Ramos (cell line): Measurements from ENCODE around the gene CDK1.

Experiments
- in situ Hi-C: fragments of 300-500 bp; cut with MboI; formaldehyde crosslinking; loops from one replicate; pipeline ENCODE4 v1.14.3; 2022; ENCODE audit warnings: low sequenced_read_pairs; ENCODE audit not compliant: unreplicated experiment

The CDK1 gene

DNA sequence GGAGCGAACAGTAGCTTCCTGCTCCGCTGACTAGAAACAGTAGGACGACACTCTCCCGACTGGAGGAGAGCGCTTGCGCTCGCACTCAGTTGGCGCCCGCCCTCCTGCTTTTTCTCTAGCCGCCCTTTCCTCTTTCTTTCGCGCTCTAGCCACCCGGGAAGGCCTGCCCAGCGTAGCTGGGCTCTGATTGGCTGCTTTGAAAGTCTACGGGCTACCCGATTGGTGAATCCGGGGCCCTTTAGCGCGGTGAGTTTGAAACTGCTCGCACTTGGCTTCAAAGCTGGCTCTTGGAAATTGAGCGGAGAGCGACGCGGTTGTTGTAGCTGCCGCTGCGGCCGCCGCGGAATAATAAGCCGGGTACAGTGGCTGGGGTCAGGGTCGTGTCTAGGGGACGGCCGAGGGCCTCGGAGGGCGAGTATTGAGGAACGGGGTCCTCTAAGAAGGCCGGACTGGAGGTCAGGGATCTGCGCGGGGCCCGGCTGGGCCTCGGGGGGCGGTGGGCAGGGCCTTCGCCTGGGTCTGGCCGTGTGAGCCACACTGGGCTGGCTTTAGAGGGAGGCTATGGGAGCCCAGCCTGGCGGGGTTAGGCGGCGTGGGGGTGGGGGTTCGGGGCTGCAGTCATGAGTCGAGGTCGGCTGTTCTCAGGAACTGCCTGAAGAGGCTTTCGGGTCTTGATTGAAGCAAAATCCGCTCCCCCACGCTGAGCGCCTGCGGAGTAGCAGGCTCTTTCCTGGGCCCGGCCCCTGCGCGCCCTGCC is at the start of gene CDK1:
Gene CDK1 (plus strand): TSS at position 265 of the 757 bp plus-strand sequence. CDS start 1,688 bp downstream, outside the sequence.
- in situ Hi-C loops, result loop anchor here (25.0 kb wide), 2 partner anchors 566 to 966 kb away; no protein-coding TSS in a partner anchor

GRCh38 chr10:60729106-60729505 is 49.2 kb upstream of the CDK1 start:
- in situ Hi-C loops, result no loop called here

DNA sequence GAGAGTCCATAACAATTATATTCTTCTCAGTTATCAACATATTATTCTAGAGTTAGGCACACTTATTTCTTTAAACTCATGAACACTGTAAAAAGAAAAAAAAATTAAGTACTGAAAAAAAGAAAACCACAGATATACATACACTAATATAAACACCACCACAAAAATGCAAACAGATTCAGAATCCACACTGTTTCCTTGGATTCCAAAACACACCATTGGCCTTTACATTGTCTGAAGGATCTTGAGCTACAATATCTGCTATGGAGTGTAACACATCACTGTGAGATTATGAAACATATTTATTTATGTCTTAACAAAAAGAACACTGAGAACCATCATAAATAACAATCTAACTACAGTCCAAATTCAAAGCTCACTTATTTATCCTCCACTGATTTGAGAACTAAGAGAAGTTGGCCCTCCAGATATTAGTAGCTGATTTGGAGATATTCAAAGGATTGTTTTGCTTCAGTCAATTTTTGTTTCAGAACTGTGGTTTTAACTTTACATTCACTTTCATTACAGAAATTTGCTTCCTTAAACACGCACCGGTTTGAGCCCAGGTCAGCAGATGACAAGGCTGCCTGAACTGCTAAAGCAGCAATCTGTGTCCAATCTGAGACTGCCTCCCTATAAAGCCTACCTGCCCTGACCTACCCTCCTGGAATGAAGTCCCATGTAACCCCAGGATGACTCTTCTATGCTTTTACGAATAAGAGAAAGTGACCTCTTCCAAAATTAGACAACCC is 47.0 kb upstream of the CDK1 start:
- in situ Hi-C loops, result no loop called here

DNA sequence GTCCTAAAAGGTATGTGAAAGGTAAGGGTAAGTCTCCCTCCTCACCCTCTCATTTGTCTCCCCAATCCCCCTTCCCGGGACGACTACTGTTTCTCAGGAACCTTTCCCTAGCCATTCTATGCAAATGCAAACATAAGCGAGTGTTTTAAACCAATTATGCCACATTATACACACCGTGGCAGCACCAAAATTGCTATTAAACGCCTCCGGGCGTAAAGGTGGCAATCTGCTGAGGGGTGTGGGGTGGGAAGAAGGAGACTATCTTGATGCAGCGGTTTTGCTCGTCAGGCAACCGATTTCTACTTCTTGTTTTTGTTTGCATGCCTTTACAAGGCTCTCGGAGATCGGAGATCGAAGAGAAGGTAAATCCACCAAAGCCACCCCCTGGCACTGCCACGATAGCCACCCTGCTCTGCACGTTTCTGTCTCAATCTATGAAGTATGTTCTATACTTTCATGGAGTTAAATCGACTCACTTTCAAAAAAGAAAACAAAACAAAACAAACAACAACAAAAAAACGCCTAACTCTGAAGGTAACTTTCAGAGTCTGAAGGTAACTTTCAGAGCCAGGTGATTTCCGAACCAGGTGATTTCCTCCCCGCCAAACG is 46.0 kb upstream of the CDK1 start:
- in situ Hi-C loops, result no loop called here

DNA sequence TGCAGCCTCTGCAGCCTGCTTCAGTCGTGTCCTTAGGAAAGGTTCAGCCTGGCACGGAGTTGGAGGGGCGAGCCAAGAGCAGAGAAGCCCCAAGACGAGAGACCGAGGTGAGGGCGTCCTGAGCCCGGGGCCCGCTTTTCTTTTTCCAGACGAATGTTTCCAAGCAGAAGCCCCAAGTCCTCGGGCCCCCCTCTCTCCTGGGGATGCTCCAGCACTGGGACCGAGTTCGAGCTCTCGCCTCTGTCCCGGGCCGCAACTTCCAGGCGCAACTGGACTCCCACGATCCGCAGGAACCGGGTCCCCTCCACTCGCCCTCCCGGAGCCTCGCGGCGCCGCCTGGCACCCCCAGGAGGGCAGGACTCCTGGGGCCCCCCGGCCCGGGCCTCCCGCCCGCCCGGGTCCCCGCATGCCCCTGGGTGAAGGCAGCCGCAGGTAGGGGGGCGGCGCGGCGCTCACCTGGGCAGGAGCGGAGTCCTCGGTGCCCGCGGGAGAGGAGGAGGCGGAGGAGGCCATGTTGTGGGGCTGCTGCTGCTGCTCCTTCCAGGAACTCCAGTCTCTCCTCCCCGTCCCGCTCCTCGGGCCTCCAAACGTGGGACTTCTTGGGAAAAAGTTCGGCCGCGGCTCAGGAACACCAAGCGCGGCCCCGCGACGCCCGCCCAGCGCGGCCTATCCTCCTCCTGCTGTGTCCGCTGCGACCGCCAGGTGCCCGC is 45.3 kb upstream of the CDK1 start:
- in situ Hi-C loops, result no loop called here

DNA sequence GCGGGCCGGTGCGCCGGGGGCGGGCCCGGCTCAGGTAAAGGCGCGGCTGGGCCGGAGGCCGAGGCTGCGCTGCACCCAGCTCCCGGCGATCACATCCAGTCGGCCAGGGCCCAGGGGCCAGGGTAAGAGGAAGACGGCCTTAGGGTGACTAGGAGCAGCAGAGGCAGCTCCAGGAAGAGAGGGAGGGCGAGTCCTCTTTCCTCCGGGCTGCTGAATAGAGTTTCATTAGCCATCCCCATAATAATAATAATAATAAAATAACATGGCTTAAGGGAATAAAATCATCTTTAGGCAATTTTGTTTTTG is 44.8 kb upstream of the CDK1 start:
- in situ Hi-C loops, result no loop called here

- in situ Hi-C loops, result no loop called here
Measured at GRCh38 chr10:60733826-60734225, 44.5 kb upstream of the CDK1 start.

GRCh38 chr10:60734226-60734625 is 44.1 kb upstream of the CDK1 start:
- in situ Hi-C loops, result no loop called here

DNA sequence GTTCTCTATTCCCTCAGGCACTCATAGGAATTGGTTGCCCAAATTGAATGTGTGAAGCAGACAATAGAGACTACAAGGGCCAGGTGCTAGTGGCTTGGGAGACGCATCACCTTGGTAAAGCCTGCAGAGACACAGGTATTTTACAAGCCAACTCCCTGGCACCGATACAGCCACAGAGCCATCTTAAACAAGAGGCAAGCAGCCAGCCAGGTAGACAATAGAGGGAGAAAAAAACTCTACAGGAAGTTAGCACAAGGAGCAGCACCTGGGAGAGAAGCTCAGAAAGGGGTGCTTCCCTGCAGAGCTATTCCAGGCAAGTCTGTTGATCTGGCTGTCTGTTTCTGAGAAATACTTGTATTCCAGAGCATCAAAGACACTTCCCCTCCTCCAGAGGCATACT is 43.0 kb upstream of the CDK1 start:
- in situ Hi-C loops, result no loop called here

GRCh38 chr10:60737242-60737641 is 41.0 kb upstream of the CDK1 start:
- in situ Hi-C loops, result no loop called here

- in situ Hi-C loops, result no loop called here
Measured at GRCh38 chr10:60739558-60739957, 38.7 kb upstream of the CDK1 start.

DNA sequence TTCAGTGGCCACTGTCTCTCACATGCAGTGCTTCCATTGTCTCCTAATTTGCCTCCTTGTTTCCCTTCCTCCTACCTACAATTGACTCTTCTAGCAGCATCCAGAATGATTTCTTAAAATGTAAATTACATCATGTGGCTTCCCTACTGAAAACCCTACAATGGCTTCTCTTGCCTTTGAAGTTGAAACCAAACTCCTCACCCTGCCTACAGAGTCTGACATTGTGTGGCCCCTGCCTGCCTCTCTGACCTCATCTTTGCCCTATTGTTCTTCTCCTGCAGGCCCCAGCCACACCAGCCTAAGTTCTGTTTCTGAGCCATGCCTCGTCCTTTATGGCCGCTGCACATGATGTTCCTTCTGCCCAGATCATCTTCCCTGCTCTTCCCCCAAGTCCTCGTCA is 35.8 kb upstream of the CDK1 start:
- in situ Hi-C loops, result no loop called here

DNA sequence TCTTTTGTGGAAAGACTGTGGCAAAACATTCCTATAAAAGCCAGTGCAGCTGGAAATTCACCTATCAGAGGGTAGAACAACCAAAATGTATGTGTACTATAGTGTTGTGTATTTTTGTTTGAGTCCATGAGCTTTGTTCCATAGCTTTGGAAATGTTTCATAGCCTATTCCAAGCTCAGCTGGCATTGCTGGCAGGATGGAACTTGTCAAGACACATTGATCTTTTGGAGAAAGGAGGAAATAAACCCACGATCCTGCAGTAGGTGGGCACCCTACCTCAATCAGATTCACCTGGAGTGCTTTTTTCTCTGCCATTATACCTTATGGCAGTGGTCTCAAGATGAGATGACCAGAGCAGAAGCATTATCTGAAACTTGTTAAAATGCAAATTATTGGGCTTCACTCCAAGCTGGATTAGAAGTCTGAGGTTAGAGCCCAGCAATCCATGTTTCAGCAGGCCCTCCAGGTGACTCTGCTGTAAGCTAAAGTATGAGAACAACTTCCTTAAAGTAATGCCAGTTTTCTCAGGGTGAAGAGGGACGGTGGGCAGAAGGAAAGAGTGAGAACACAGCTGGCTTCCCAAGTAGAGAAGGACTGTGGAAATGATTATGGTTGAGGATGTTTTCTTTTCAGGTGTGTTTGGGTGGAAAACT is 30.3 kb upstream of the CDK1 start:
- in situ Hi-C loops, result no loop called here

DNA sequence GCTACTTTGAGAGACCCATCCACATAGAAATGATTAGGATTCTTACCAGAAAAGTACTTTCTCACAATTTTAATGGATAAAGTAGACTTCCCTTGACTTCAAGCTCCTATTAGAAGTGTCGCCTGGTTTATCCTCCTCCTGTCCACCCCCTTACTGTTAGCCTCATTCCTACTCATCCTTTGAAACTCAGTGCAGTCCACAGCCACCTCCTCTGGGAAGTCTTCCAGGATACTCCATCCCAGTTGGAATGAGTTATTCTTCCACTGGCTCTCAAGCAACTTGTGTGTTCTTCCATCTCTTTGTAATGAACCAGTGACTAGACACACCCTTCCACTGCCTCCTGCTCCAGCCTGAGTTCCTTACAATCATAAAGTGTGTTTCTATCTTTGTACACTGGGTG is 25.1 kb upstream of the CDK1 start:
- in situ Hi-C loops, result no loop called here

DNA sequence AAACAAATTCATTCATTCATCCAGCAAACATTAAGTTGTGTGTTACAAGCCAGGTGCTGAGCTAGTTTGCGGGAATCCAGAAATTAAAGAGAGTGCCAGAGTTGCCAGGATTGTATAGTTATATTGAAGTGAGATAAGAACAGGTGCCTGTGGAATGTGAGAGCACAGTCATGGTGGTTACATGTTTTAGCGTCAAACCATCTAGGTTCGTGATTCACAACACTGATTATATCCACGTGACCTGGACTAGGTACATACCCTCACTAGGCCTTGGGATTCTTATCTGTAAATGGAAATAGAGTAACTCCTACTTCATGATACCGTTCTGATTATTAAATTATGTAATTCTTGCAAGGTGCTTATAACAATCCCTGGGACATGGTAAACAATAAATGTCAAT is 24.5 kb upstream of the CDK1 start:
- in situ Hi-C loops, result no loop called here

DNA sequence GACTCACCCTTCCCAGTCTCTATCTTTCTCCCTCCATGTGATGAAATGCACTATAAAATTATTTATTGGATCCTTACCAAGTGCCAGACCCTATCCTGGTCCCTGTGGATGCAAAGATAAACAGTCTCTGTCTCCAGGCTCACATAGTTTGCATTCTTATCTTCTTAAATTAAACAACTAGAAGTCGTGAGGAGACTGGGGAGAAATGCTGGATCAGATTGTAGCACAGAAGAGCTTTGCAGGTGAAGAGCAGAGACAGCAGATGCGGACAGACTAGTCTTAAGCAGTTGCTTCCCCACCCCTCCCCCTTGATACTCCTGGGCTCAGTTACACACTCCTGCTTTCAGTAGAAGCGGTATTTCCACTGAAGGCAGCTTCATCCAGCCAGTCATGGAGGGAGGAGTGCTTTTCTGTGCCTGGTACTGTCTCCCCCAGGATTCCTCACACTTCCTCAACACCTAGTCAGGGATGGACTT is 20.8 kb upstream of the CDK1 start:
- in situ Hi-C loops, result no loop called here

DNA sequence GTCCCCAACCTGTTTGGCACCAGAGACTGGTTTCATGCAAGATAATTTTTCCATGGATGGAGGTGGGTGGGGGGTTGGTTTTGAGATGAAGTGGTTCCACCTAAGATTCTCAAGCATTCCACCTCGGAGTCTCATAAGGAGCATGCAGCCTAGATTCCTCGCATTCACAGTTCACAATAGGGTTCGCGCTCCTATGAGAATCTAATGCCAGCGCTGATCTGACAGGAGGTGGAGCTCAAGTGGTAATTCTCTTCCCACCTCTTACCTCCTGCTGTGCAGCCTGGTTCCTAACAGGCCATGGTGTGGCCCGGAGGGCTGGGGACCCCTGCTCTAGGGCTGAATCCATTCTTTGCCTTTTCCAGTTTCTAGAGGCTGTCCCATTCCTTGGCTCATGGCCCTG is 19.1 kb upstream of the CDK1 start:
- in situ Hi-C loops, result no loop called here

DNA sequence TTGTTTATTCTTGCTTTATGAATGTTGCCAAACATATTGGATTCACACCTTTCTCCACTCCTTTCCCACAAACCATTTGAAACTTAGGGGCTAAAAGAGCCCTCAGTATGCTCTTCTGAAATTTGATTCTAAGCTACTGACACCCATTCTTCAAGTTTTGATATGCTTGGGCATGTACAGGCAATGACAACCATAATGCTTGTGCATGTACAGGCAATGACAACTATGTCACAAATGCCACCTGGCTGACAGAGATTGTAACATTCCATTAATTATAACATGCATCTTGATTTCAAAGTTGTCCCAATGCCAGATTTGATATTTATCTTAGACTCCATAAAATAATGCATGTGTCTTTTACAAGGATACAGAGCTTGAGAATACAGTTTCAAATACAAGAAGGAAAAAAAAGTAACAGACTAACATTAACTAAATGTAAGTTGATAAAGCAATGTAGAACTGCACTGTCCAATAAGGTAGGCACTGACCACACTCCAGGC is 17.5 kb upstream of the CDK1 start:
- in situ Hi-C loops, result no loop called here

GRCh38 chr10:60762554-60762953 is 15.7 kb upstream of the CDK1 start:
- in situ Hi-C loops, result no loop called here

GRCh38 chr10:60767424-60767823 is 10.9 kb upstream of the CDK1 start:
- in situ Hi-C loops, result no loop called here
